HEK293T (cell line): ENCODE data around the gene EI24.

ENCODE experiments used
- BHLHE40 ChIP-seq: fragments of 450-650 bp; IDR thresholded peaks from 2 replicates; pipeline ENCODE4 v1.6.1; 2016; ENCODE audit warnings: mild to moderate bottlenecking, moderate library complexity, borderline replicate concordance
- FOXK2 ChIP-seq: fragments of 450-650 bp; IDR thresholded peaks from 2 replicates; pipeline ENCODE4 v1.6.1; 2016; ENCODE audit warnings: mild to moderate bottlenecking
- NFRKB ChIP-seq: fragments of 450-650 bp; IDR thresholded peaks from 2 replicates; pipeline ENCODE4 v1.6.1; 2016; ENCODE audit warnings: mild to moderate bottlenecking, moderate library complexity
- PKNOX1 ChIP-seq: fragments of 450-650 bp; IDR thresholded peaks from 2 replicates; pipeline ENCODE4 v1.6.1; 2016
- TARDBP ChIP-seq: fragments of 450-650 bp; IDR thresholded peaks from 2 replicates; pipeline ENCODE4 v1.6.1; 2016
- ZNF384 ChIP-seq: fragments of 450-650 bp; IDR thresholded peaks from 2 replicates; pipeline ENCODE4 v1.6.1; 2016

DNA sequence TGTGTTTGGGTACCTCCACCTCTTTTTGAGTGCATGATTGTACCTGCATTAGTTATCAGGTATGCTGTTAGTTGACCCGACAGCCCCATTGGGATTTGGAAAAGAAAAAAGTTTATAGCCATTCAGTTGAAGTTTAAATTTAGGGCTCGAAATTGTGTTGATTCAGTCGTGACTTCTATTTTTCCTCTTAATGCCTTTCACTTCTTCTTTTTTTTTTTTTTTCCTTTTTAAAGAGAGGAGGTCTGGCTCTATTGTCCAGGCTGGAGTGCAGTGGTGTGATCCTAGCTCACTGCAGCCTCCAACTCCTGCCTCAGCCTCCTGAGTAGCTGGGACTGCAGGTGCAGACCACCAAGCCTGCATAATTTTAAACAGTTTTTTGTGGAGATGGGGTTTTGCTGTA, 25.7 kb downstream of the EI24 start:
- TF ChIP-seq BHLHE40 (no peak), NFRKB (no peak), ZNF384 (no peak), TARDBP (no peak), FOXK2 (no peak), PKNOX1 (no peak)
